ENCODE results near the gene UCHL3. TPM values are rescaled to one million over a fixed set of nuclear protein-coding genes. Genes with fewer than 3 reads are reported as not detected.

UCHL3 gene
- total RNA-seq, 1 experiment from 2014 or later: 54.7 TPM

DNA sequence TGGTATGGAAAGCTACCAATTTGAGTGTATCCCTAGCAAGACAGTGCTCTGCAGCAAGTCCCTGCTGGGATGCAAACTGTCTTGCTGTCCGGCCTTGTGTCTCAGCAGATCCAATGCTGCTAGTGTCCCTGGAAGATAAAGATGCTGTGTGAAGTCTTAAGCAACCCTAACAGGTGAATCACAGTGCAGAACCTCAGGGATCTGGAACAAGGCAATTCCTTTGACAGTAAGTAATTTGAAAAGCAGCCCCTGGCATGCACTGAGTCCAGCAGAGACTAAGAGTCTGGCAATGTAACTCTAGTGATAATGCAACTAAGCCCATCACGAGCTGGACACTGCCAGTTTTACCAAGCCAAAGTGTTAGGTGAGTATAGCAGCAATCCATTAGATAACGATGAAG is 1.7 kb upstream of the UCHL3 start:
- CTCF ChIA-PET: no interaction called here
- H3K36me3 ChIP-seq (ENCODE audit: insufficient read depth, low read length, poor library complexity, severe bottlenecking): no peaks in the 10 kb centered on the region
- no peak for TF ChIP-seq EZH2 (IDR thresholded peaks at IDR 0.05; ENCODE audit: borderline replicate concordance, low read depth, low read length, poor library complexity, severe bottlenecking)
- TF ChIP-seq, protein P1, sequence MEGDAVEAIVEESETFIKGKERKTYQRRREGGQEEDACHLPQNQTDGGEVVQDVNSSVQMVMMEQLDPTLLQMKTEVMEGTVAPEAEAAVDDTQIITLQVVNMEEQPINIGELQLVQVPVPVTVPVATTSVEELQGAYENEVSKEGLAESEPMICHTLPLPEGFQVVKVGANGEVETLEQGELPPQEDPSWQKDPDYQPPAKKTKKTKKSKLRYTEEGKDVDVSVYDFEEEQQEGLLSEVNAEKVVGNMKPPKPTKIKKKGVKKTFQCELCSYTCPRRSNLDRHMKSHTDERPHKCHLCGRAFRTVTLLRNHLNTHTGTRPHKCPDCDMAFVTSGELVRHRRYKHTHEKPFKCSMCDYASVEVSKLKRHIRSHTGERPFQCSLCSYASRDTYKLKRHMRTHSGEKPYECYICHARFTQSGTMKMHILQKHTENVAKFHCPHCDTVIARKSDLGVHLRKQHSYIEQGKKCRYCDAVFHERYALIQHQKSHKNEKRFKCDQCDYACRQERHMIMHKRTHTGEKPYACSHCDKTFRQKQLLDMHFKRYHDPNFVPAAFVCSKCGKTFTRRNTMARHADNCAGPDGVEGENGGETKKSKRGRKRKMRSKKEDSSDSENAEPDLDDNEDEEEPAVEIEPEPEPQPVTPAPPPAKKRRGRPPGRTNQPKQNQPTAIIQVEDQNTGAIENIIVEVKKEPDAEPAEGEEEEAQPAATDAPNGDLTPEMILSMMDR (conservative IDR thresholded peaks at IDR 0.05; ENCODE audit: low read depth, low read length): no peak
- H3K27ac ChIP-seq (ENCODE audit: low read depth, low read length, poor library complexity, severe bottlenecking): no peak overlapping the region
- POLR2A ChIA-PET (ENCODE audit: low non-redundant PET): no interaction called here
- BruUV-seq (replicated peaks): no TSS peak
- no peak overlapping the region for H3K4me3 ChIP-seq (ENCODE audit: low read depth, low read length, poor library complexity, severe bottlenecking)
- DNase-seq (ENCODE audit: low spot score): no peak
- peaks cover 12% of the 10 kb centered on the region for H3K4me1 ChIP-seq (ENCODE audit: insufficient read depth, low read length, poor library complexity, severe bottlenecking)
- H3K9me3 ChIP-seq (ENCODE audit: low read depth, low read length, poor library complexity, severe bottlenecking): no peaks in the 10 kb centered on the region
- H3K27me3 ChIP-seq (replicated peaks; ENCODE audit: insufficient read depth, low read depth, low read length, poor library complexity): no peaks in the 10 kb centered on the region
- intact Hi-C loops (cut with micrococcal nuclease; ENCODE audit: unreplicated experiment): loop anchor here (2.0 kb wide), 1 partner anchor 175 kb away; no protein-coding TSS in a partner anchor

DNA sequence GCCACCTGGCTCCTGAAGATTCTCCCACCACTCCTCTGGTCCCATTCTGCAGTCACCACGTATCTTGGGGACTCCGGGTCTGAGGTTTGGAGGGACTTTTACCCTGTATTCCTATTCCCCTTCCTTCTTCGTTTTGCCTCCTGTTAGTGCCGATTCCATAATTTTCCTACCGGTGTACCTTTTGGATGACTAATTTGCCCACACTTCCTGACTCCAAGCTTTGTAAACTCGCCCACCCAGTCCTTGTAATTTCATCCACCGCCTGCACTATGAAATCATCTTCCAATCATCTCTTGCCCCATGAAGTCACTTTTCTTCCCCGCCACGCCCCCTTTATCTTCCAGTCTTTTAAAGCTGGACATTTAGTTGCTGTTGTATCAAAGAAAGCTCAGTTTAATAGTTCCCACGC is 572 bp downstream of the UCHL3 start:
- intact Hi-C loops (cut with micrococcal nuclease; ENCODE audit: unreplicated experiment): no loop called here
- Histone ChIP-seq H3K27me3 (replicated peaks; ENCODE audit: insufficient read depth, low read depth, low read length, poor library complexity) (no peaks in the 10 kb centered on the region), H3K4me1 (ENCODE audit: insufficient read depth, low read length, poor library complexity, severe bottlenecking) (peaks cover 12% of the 10 kb centered on the region), H3K36me3 (ENCODE audit: insufficient read depth, low read length, poor library complexity, severe bottlenecking) (no peaks in the 10 kb centered on the region), H3K27ac (ENCODE audit: low read depth, low read length, poor library complexity, severe bottlenecking) (peak overlapping the region; percentile 97), H3K9me3 (ENCODE audit: low read depth, low read length, poor library complexity, severe bottlenecking) (no peaks in the 10 kb centered on the region), H3K4me3 (ENCODE audit: low read depth, low read length, poor library complexity, severe bottlenecking) (peak overlapping the region; percentile 76)
- peak; percentile 68 for DNase-seq (ENCODE audit: low spot score)
- no TSS peak for BruUV-seq (replicated peaks)
- CTCF ChIA-PET: interaction anchor here (0.7 kb wide), 1 partner anchor 12 kb away, joined by 3 read pairs; no protein-coding TSS in a partner anchor
- POLR2A ChIA-PET (ENCODE audit: low non-redundant PET): interaction anchor here (0.6 kb wide), 1 partner anchor 1445 kb away, joined by 6 read pairs; no protein-coding TSS in a partner anchor
- TF ChIP-seq EZH2 (IDR thresholded peaks at IDR 0.05; ENCODE audit: borderline replicate concordance, low read depth, low read length, poor library complexity, severe bottlenecking): no peak
- TF ChIP-seq, protein P1 (conservative IDR thresholded peaks at IDR 0.05; ENCODE audit: low read depth, low read length): no peak

DNA sequence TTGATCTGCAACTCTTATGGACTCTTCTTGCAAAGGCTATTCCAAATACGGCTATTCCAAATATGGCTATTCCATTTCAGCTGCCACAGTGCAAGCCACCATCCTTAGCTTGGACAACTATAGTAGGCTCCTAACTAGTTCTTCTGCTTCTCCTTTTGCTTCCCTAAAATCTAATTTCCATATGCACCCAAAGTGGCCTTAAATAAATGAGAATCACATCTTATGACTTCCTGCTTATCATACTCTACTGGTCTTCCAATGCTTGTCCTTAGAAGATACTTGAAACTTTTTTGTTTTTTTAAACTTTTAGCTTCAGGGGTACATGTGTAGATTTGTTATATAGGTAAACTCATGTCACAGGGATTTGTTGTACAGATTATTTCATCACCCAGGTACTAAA is 4.9 kb downstream of the UCHL3 start:
- Histone ChIP-seq H3K36me3 (ENCODE audit: insufficient read depth, low read length, poor library complexity, severe bottlenecking) (no peaks in the 10 kb centered on the region), H3K4me3 (ENCODE audit: low read depth, low read length, poor library complexity, severe bottlenecking) (no peak overlapping the region), H3K4me1 (ENCODE audit: insufficient read depth, low read length, poor library complexity, severe bottlenecking) (peaks cover 8% of the 10 kb centered on the region), H3K9me3 (ENCODE audit: low read depth, low read length, poor library complexity, severe bottlenecking) (no peaks in the 10 kb centered on the region), H3K27me3 (replicated peaks; ENCODE audit: insufficient read depth, low read depth, low read length, poor library complexity) (no peaks in the 10 kb centered on the region), H3K27ac (ENCODE audit: low read depth, low read length, poor library complexity, severe bottlenecking) (no peak overlapping the region)
- DNase-seq (ENCODE audit: low spot score): no peak
- ChIA-PET POLR2A (ENCODE audit: low non-redundant PET) (no interaction called here), CTCF (no interaction called here)
- TF ChIP-seq, protein P1 (conservative IDR thresholded peaks at IDR 0.05; ENCODE audit: low read depth, low read length): no peak
- no peak for TF ChIP-seq EZH2 (IDR thresholded peaks at IDR 0.05; ENCODE audit: borderline replicate concordance, low read depth, low read length, poor library complexity, severe bottlenecking)
- BruUV-seq (replicated peaks): no TSS peak
- intact Hi-C loops (cut with micrococcal nuclease; ENCODE audit: unreplicated experiment): no loop called here
